ENCODE data around the gene PRXL2C.
"Not testable (repeated sequence)": the region's sequence is repeated elsewhere in the genome, so short reads cannot be mapped to it uniquely, and the experiment has no call there.

The PRXL2C gene, protein sequence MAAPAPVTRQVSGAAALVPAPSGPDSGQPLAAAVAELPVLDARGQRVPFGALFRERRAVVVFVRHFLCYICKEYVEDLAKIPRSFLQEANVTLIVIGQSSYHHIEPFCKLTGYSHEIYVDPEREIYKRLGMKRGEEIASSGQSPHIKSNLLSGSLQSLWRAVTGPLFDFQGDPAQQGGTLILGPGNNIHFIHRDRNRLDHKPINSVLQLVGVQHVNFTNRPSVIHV

DNA sequence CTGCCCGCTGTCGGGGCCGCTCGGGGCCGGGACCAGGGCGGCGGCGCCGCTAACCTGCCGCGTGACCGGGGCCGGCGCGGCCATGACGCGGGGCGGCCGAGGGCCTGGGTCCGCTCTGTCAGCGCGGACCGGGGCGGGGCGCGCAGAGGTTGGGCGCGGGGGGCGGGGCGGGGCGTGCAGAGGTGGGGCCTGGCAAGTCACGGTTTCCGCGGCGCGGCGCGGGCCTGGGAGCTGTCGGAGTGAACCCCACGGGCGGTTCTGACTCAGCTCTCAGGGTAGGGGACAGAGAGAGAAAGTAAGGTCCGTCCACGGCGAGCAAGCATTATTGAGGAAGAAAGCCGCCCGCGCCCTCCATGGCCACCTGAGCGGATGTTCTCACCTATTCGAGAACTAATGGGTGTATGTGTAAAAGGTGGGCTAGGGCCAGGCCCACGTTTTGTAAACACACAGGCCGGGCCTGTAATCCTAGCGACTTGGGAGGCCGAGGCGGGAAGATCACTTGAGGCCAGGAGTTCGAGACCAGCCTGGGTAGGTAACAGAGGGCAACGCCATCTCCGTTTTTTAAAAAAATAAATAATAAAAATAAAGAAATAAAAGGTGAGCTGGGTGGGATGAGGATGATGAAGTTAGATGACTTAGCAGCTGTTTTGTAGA, at the start of gene PRXL2C:
Gene PRXL2C (minus strand): TSS at position 120 of the 654 bp plus-strand sequence. CDS start 36 bp downstream, at position 84.
- peak; percentile 9 for DNase-seq

DNA sequence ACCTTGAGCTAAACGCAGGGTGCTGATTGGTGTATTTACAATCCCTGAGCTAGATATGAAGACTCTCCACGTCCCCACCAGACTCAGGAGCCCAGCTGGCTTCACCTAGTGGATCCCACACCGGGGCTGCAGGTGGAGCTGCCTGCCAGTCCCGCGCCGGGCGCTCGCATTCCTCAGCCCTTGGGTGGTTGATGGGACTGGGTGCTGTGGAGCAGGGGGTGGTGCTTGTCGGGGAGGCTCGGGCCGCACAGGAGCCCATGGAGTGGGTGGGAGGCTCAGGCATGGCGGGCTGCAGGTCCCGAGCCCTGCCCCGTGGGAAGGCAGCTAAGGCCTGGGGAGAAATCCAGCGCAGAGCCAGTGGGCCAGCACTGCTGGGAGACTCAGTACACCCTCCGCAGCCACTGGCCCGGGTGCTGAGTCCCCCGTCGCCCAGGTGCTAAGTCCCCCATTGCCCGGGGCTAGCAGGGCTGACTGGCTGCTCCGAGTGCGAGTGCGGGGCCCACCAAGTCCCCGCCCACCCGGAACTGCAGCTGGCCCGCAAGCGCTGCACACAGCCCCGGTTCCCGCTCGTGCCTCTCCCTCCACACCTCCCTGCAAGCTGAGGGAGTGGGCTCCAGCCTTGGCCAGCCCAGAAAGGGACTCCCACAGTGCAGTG, 45.7 kb upstream of the PRXL2C start:
- not testable (repeated sequence) for DNase-seq

DNA sequence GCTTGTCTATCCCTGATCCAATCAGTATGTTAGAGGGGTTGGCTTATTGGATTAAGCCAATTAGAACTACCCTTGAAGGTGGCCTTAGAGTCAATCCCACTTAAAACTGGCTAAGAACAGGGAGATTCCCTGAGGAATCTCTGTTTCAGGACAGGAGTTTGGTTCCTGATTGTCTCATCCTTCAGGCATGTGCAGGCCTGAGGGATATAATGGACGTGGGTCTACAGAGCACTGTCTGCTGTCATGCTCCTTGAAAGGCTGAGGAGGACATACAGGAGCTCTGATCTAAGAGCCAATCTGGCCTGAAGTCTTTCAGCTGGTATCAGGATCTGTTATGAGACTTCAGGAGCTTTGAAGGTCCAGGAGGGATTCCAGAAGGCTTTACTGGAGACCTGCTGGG, 36.2 kb upstream of the PRXL2C start:
- no peak for DNase-seq

DNA sequence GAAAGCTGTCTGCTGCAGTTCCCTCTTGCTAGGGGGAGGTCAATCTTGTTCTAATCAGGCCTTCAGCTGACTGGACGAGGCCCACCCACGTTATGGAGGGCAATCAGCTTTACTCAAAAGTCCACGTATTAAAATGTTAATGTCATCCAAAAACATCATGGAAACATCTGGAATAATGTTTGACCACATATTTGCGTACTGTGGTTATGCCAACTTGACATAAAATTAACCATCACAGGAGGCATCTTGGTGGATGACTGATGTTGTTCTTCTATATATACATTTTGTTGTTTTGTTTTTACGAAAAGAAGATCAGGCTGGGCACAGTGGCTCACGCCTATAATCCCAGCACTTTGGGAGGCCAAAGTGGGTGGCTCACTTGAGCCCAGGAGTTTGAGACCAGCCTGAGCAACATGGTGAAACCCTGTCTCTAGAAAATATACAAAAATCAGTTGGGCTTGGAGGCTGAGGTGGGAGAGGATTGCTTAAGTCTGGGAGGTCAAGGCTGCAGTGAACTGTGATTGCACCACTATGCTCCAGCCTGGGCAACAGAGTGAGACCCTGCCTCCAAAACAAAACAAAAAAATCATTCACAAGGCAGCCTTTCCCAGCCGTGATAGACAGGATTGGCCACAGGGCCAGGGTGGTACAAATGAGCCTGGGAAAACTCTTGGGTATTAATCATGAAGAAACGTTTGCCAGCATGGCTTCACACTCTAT, 33.8 kb upstream of the PRXL2C start:
- no peak for DNase-seq

DNA sequence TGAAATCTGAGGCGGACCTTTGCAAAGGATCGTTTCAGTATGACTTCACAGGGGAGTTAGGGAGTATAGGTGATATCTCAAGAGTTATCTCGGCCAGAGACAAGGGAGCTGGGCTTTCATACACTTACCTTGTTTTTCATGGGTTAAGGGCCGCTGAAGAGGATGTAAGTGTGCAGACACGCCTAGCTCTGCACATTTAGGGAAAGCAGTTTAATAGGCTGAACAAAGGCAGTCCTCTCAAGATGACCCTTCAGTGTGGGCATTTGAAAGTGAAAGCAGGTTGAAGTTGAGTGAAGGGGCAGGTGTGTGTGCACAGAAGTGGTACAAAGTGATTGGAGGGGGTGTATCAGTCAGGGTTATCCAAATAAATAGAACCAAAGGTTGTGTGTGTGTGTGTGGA, 33.1 kb upstream of the PRXL2C start:
- peak; percentile 88 for DNase-seq

DNA sequence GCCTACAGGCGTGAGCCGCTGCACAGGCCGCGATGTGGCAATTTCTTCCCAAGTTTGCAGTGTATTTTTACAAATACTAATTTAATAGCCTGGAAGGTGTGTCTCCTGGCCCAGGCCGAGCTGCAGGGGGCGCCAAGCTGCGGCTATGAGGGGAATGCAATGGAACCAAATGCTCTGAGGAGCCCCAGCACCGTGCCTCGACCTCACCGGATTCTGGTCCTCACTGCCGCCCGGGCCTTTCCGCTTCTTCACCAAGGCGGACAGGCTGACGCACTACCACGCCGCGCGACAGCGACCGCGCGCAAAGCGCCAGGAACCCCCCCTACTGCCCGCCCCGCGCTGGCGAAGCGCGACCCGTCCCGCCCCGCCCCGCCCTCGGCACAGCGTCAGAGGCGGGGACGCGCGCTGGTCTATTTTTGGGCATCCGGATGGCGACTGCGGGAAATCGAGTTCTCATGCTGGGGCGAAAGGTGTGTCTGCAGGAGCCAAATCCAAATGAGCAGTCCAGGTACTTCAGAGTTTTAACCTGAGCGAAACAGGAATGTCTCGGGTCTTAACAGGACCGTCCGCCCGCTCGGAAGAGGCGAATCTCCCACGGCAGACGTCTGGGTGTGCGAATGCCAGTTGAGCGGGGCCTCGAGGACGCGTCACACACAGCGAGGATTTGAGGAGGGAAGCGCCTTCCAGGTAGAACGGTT, 31.7 kb upstream of the PRXL2C start:
- DNase-seq = no peak

DNA sequence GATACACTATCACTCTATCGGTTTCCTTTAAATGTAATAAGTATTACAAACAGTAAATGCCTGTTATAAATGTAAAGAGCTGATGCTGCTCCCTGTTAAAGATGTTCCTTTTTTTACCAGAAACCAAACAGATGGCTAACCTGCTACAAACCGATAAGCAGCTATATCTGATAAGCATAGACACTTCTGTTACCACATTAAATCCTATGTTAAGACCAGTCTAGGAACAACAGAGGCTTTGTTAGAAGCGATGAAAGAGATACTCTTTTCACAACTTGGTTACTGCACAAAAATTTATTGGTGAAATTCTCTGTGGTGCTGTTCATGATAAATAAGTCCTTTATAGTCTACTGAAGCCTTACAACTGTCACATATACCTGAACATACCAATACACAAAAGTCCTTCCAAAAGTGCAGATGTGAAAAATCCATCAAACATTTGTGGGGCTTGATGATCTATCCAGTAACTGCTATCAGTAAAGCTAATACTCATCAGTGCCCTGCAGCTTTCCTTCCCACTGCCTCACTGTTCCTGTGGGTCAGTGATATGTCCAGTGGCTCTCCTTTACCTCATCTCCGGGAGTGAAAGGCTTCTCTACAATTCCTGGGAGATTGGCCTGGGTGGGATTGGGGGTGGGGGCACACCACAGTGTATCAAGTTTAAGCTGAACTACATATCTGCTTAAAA, 25.8 kb upstream of the PRXL2C start:
- DNase-seq = no peak

DNA sequence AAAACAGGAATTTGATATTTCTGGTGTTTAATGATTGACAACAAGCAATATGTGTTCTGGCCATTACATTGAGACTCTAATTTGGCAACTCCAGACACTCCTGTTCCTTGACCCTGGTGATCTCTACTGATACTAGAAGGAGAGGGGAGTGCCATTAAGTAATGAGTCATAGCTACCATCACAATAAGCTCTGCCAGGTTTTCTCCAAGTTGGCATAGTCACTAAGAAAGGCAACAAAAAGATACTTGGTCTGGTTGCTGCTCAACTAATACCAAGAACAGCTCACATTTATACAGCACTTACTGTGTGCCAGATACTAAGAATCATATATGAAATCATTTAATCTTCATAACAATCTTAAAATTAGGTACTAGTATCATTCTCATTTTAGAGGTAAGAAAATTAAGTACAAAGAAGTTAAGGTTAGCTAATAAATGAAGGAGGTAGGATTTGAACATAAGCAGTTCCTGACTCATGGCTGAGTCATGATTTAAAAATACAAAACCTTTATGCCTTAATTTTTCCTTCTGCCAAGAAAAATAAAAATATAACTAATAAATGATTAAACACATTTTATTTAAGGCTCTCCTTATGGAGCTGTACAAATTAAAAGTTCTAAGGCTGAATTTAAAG, 19.9 kb upstream of the PRXL2C start:
- DNase-seq = no peak

DNA sequence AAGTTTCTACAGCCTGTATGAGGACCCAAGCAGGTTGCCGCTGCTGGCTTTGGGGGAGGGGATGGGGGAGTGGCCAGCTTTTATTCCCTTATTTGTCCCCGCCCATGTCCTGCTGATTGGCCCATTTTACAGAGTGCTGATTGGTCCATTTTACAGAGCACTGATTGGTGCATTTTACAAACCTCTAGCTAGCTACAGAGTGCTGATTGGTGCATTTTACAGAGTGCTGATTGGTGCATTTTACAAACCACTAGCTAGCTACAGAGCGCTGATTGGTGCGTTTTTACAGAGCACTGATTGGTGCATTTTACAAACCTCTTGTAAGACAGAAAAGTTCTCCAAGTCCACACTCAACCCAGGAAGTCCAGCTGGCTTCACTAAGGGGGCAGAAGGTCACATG, 18.7 kb upstream of the PRXL2C start:
- DNase-seq = not testable (repeated sequence)

DNA sequence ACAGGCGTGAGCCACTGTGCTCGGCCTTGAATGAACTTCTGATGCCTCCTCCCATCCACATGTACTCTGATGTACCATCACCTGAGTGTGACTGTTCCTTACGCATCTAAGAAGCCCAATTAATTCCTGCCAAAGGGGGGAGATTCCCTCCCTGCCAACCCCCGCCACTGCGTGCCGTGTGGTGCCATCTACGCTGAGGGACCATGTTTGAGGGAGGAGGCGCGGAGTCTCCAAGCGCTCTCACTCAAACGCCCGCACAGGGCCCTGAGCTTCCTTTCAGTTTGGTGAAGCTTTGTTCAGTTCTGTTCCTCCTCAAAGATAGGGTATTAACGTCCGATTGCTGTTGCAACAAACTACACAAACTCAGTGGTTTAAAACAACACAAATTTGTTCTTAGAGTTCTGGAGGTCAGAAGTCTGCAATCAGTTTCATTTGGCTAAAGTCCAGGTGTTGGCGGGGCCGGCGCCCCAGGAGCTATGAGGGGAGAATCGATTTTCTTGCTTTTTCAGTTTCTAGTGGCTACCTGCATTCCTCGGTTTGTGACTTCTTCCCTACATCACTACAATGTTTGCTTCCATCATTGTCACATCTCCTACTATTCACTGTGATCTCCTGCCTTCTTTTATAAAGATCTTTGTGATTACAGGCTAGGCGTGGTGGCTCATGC, 13.9 kb upstream of the PRXL2C start:
- no peak for DNase-seq

DNA sequence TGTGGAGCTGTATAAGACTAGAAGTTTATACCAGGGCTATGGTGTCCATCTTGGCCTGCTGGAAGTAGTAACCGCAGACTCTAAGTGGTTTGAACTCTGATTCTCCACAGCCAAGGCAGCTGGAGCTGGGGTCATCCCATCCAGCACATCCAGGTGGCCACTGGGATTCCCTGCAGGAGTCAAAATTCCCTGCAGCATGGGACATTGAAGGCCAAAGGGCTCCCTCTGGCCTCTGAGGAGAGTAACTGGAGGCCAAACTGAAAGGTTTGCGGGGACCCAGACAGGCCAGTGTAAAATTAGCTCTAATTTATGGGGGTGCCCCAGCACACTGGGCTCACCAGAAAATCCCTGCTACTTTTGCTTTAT, 12.2 kb upstream of the PRXL2C start:
- no peak for DNase-seq

DNA sequence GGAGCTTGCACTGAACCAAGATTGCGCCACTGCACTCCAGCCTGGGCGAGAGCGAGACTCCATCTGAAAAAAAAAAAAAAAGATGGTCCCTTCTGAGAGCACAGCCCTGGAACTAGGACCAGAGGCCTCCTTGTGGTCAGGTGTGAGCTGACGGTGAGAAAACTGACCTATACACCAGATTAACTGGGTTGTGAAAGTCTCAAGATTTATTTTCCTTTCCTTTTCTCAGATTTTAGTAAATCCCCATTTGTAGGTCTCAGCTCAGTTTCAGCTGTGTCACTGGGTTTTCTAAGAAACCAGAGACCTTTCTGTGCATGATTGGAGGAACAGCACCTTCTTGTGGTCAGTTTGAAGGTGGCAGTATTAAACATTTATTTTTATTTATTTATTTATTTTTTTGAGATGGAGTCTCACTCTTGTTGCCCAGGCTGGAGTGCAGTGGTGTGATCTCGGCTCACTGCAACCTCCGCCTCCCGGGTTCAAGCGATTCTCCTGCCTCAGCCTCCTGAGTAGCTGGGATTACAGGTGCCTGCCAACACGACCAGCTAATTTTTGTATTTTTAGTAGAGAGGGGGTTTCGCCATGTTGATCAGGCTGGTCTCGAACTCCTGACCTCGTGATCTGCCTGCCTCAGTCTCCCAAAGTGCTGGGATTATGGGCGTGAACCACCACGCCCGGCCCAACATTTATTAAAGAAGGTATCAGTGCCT, 11.7 kb upstream of the PRXL2C start:
- not testable (repeated sequence) for DNase-seq

DNA sequence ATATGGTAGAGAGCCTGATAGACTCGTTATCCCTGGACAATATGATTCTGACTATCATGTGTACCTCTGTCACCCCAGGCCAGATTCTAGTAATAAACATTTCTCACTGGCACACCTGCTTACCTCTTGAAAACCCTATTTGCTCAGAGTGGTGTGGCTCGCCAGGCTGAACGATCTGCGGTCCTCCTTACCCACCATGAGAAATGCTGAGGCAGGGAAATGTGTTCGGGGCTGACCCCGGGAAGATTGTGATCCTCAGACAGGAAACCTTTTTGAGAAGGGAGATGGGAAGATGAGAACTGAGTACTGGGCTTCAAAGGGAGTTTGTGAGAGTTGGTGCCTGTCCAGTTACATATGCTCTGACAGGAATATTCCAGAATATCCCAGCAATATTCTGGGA, 10.7 kb upstream of the PRXL2C start:
- no peak for DNase-seq

DNA sequence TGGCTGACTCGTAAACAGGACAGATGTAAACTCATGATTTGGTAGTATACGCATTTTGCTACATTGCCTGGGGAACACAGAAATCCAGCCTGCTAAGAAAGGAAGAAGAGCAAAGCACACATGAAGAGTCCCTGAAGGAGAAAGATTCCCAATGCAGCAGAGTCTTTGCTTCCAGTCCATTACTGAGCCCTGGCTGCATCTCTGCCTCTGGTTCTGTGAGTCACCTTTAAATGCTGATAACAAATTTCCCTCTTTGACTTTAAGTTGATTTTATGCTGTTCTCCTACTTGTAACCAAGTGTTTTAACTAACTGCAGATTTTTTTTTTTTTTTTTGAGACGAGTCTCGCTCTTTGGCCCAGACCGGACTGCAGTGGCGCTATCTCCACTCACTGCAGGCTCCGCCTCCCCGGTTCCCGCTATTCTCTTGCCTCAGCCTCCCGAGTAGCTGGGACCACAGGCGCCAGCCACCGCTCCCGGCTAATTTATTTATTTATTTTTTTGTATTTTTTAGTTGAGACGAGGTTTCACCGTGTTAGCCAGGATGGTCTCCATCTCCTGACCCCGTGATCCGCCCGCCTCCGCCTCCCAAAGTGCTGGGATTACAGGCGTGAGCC, 8.5 kb upstream of the PRXL2C start:
- no peak for DNase-seq

DNA sequence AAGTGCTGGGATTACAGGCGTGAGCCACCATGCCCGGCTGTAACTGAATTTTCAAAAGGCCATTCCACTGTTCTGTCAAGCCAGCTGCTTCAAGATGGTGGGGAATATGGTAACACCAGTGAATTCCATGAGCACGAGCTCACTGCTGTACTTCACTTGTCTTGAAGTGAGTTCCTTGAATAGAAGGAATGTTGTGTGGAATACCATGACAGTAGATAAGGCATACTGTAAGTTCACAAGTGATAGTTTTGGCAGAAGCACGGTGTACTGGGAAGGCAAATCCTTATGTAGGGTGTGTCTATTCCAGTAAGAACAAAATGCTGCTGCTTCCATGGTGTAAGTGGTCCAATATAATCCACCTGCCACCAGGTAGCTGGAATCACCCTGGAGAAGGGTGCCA, 6.6 kb upstream of the PRXL2C start:
- DNase-seq = no peak

DNA sequence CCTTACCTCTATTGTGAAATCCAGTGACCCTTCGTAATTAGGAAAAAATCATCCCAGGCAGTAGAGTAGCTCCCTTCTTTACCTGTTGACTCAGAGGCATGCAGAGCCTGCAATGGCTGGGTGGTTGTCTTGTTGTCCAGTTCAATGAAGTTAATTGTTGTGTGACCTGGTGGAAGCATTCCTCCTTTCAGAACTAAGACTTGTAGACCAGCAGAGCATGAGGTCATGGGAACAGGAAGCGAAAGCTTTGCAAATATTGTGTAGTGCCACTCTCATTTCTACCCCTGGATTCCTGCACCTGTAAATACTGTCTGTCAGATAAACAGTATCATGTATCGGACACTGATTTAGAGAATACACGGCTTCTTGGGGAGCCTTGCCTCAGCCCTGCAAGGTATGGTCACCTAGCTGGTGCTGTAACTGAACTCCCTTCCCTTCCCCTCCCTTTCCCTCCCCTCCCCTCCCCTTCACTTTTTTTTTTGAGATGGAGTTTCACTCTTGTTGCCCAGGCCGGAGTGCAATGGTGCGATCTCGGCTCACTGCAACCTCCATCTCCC, 5.7 kb upstream of the PRXL2C start:
- no peak for DNase-seq

DNA sequence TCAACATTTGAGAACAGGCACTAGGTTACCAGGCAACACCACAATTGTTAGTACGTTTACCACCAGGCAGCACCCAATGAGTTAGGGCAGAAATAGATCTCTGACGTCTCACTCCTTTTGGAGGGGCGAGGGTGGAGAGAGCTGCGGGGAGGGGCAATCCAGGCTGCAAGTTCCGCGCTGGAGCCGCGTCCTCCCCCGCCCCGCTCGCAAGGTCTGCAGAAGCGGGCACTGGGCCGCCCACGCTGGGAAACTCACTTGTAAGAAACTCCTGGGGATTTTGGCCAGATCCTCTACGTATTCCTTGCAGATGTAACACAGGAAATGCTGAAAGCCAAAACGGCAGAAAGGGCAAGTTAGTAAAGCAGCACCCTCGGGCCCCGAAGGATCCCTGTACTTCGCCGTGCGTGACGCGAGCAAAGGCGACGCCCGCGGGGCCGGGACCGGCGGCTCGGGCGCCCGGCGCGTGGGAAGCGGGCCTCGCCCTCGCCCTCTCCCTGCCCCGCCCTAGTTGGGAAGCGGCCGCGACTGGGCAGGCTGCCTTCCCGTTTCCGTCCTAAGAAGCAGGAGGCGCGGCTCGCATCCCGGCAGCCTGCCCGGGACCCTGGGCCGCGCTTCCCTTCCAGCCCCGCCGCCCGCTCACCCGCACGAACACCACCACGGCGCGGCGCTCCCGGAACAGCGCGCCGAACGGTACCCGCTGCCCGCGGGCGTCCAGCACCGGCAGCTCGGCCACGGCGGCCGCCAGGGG, 493 bp downstream of the PRXL2C start:
- DNase-seq = peak; percentile 19

DNA sequence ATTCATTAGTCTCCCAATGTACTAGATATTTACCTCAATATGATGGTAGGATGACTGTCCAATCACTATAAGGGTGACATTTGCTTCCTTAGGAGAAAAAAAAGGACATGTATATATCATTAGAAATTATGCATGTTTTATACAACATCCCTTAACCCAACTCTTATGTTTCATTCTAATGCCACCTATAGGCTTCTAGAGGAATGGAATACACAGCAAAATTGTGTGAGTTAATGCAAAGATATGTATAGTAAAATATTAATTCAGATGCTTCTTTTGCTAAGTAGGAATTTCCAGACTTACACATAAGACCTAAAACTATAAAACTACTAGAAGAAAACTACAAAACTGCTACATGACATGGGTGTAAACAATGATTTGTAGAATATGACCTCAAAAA, 3.5 kb downstream of the PRXL2C start:
- DNase-seq = no peak

Data from DMS79 treated with DMSO at 0.1 percent for 48 hours (cell line).